Measurements from ENCODE around the gene EFCAB6. TPM values are rescaled to one million over a fixed set of nuclear protein-coding genes. Genes with fewer than 3 reads are reported as not detected.

EFCAB6 gene
- total and polyA plus RNA-seq, 12 donors: 1.6 to 4.8 (median 2.9) TPM

- Histone ChIP-seq H3K4me1 (replicated peaks in 1 of 2) (no peaks in the 10 kb centered on the region), H3K9me3 (replicated peaks in 1 of 3) (peaks cover 0 to 3% (median 0%) of the 10 kb centered on the region in 3 donors), H3K36me3 (replicated peaks in 1 of 2) (no peaks in the 10 kb centered on the region), H3K4me3 (no peak overlapping the region), H3K27me3 (no peaks in the 10 kb centered on the region), H3K27ac (no peak overlapping the region)
- TF ChIP-seq POLR2A (IDR thresholded peaks at IDR 0.05) (no peak), CTCF (IDR thresholded peaks at IDR 0.05) (no peak)
- WGBS, 4 donors: 89 to 96% (median 94%) methylated on average over 15 to 16 of the region's 16 CpGs
- intact Hi-C loops (cut with DNase I): no loop called here
- peak in 1 of 7 donors; percentile 15 for DNase-seq
These were observed 258.4 kb downstream of the EFCAB6 start for GRCh38 chr22:43553451-43554258.

DNA sequence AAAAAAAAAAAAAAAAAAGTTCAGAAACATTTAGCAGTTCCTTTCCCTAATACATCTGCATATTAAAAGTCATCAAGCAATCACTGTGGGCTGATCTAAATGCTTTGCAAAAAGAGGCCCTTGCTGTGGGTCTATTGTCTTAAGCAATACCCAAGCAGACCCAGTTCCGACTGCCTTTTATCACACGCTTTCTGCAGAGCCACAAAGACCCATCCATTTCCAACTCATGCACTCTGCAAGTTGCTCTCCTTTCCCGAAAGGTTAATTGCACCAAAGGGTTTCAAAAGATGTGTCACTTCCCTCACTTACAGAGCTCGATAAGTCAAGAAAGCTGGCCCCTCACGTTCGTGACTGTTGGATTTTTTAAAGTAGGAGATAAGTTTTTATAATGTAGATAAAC, 261.4 kb downstream of the EFCAB6 start:
- TF ChIP-seq CTCF (IDR thresholded peaks at IDR 0.05): no peak
- TF ChIP-seq POLR2A (IDR thresholded peaks at IDR 0.05): no peak
- H3K9me3 ChIP-seq (replicated peaks in 1 of 3): no peaks in the 10 kb centered on the region
- no peak for DNase-seq

DNA sequence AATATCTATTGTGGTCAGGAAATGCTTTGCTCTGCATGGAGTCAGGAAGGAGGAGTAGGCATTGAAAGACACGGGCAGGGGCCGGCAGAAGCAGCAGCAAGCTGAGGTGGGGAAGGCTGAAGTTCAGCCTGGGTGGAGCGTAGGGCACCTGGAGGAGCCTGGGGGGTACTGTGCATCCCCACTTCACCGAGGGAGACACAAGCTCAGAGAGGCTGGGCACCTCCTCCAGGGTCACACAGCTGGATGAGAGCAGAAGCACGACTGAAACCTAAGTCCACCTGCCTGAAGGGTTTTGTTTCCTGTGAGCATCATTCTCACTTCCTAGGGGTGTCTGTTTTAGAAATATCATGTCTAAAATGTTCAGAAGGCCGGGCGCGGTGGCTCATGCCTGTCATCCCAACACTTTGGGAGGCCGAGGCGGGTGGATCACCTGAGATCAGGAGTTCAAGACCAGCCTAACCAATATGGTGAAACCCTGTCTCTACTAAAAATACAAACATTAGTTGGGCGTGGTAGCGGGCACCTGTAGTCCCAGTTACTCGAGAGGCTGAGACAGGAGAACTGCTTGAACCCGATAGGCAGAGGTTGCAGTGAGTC, 262.0 kb downstream of the EFCAB6 start:
- Histone ChIP-seq H3K27me3 (no peaks in the 10 kb centered on the region), H3K4me3 (no peak overlapping the region), H3K4me1 (replicated peaks in 1 of 2) (no peaks in the 10 kb centered on the region), H3K27ac (no peak overlapping the region), H3K36me3 (replicated peaks in 1 of 2) (no peaks in the 10 kb centered on the region), H3K9me3 (replicated peaks in 1 of 3) (no peaks in the 10 kb centered on the region)
- TF ChIP-seq POLR2A (IDR thresholded peaks at IDR 0.05) (no peak), CTCF (IDR thresholded peaks at IDR 0.05) (no peak)
- WGBS, 4 donors: 82 to 87% (median 83%) methylated on average over 12 to 14 of the region's 14 CpGs
- DNase-seq: peak in 1 of 7 donors; percentile 14
- intact Hi-C loops (cut with DNase I): no loop called here

More for the DNA sequence above, 261.4 kb downstream of the EFCAB6 start:
- Histone ChIP-seq H3K4me1 (replicated peaks in 1 of 2) (no peaks in the 10 kb centered on the region), H3K4me3 (no peak overlapping the region), H3K27ac (no peak overlapping the region), H3K27me3 (no peaks in the 10 kb centered on the region), H3K36me3 (replicated peaks in 1 of 2) (no peaks in the 10 kb centered on the region)
- intact Hi-C loops (cut with DNase I): no loop called here
- 78 to 84% (median 83%) methylated on average over 6 of the region's 6 CpGs for WGBS, 4 donors

DNA sequence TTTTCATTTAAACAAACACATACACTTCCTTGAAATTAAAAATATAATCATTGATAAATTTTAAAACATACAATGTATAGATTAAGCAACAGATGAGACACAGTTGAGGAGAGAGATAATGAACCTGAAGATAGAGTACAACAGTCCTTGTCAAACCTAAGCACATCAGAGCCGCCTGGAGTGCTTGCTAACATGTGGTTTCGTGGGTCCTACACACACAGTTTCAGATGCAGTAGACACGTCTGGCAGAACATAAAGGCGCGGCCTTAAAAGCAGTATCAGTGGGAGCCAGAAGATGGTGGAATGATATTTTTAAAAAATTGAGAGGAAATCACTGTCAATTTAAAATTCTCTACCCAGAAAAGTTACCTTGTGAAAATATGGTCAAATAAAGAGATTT, 265.9 kb downstream of the EFCAB6 start:
- no peaks in the 10 kb centered on the region for H3K36me3 ChIP-seq (replicated peaks in 1 of 2)
- no peaks in the 10 kb centered on the region for H3K27me3 ChIP-seq
- no peaks in the 10 kb centered on the region for H3K9me3 ChIP-seq (replicated peaks in 1 of 3)
- 84 to 93% (median 89%) methylated on average over 5 of the region's 5 CpGs for WGBS, 4 donors
- TF ChIP-seq POLR2A (IDR thresholded peaks at IDR 0.05) (no peak), CTCF (IDR thresholded peaks at IDR 0.05) (no peak)
- intact Hi-C loops (cut with DNase I): no loop called here
- DNase-seq: no peak
- H3K27ac ChIP-seq: no peak overlapping the region
- no peak overlapping the region for H3K4me3 ChIP-seq
- no peaks in the 10 kb centered on the region for H3K4me1 ChIP-seq (replicated peaks in 1 of 2)

Measured in adrenal gland (tissue), 12 donors.